Measurements from ENCODE around the gene BHLHA15. TPM values are rescaled to one million over a fixed set of nuclear protein-coding genes. Genes with fewer than 3 reads are reported as not detected.
A peak's percentile ranks its signal among the peaks of the same experiment; 100 is the strongest.
"Not testable (repeated sequence)": the region's sequence is repeated elsewhere in the genome, so short reads cannot be mapped to it uniquely, and the experiment has no call there.

BHLHA15 gene
- total RNA-seq, 1 experiment from 2014 or later, result 21.8 TPM

GRCh38 chr7:98209166-98209920 is 1.9 kb upstream of the BHLHA15 start:
- DNase-seq (ENCODE audit: low spot score), result no peak

GRCh38 chr7:98210513-98211220 is 572 bp upstream of the BHLHA15 start:
- peak; percentile 36 for DNase-seq (ENCODE audit: low spot score)

- no peak for DNase-seq (ENCODE audit: low spot score)
Observed at GRCh38 chr7:98211676-98212531, 665 bp downstream of the BHLHA15 start.

GRCh38 chr7:98212532-98213041 is 1.3 kb downstream of the BHLHA15 start:
- DNase-seq (ENCODE audit: low spot score), result no peak

- DNase-seq (ENCODE audit: low spot score), result no peak
Observed at GRCh38 chr7:98213296-98213887, 2.2 kb downstream of the BHLHA15 start.

- no peak for DNase-seq (ENCODE audit: low spot score)
Observed at GRCh38 chr7:98213888-98214810, 2.9 kb downstream of the BHLHA15 start.

GRCh38 chr7:98214811-98215321 is 3.6 kb downstream of the BHLHA15 start:
- DNase-seq (ENCODE audit: low spot score), result no peak

GRCh38 chr7:98215561-98216495 is 4.6 kb downstream of the BHLHA15 start:
- DNase-seq (ENCODE audit: low spot score), result peak; percentile 37

- no peak for DNase-seq (ENCODE audit: low spot score)
Observed at GRCh38 chr7:98216941-98217622, 5.8 kb downstream of the BHLHA15 start.

- DNase-seq (ENCODE audit: low spot score), result peak; percentile 47
Observed at GRCh38 chr7:98217623-98218582, 6.7 kb downstream of the BHLHA15 start.

- DNase-seq (ENCODE audit: low spot score), result not testable (repeated sequence)
Observed at GRCh38 chr7:98219382-98219781, 8.1 kb downstream of the BHLHA15 start.

GRCh38 chr7:98221611-98222532 is 10.6 kb downstream of the BHLHA15 start:
- no peak for DNase-seq (ENCODE audit: low spot score)

GRCh38 chr7:98222533-98223195 is 11.4 kb downstream of the BHLHA15 start:
- DNase-seq (ENCODE audit: low spot score), result no peak

GRCh38 chr7:98223351-98223897 is 12.2 kb downstream of the BHLHA15 start:
- DNase-seq (ENCODE audit: low spot score), result no peak
